Activated CD8-positive, alpha-beta memory T cell treated with anti-CD3 and anti-CD28 coated beads for 1 hour (primary cell): ENCODE data around the gene RANGAP1.

Experiments used
- DNase-seq, 2 donors: peaks; one replicate each; pipeline ENCODE4 v3.0.0-alpha.2; 2020; ENCODE audit warnings: low read depth in 1 of 2; ENCODE audit errors: extremely low read depth in 1 of 2

Gene RANGAP1

DNA sequence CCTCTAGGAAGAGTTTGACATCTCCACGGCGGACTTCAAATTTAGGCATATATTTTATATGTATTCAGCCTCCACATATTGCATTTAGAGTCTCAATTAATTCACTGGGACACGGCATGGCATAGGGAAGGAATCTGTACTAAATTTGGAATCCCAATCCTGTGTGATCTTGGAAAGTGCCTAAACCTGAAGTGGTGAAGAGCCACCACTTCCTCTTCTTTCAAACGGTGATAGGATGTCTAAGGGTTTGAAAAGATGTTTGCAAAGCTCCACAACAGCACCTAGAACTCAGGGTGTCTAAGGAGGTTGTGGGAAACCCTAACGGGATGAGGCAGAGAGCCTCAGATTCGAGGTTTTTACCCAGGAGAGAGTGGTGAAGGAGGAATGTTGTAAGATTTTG is 81.9 kb downstream of the RANGAP1 start:
- no peak for DNase-seq

GRCh38 chr22:41203118-41203517 is 82.9 kb downstream of the RANGAP1 start:
- no peak for DNase-seq

DNA sequence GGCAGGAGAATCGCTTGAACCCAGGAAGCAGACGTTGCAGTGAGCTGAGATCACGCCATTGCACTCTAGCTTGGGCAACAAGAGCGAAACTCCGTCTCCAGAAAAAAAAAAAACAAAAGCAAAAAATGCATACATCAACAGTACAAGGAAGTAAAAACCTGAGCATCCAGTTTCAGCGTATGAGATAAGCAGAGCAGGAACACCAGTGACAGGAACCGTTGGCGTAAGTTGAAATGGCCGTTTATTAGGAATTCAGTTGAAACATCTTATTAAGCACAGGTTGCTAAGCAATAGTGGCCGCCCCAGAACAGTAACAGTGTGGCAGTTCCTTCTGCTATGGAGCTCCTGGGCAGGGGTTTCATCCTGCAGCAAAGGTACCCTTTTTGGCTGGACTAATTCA is 84.8 kb downstream of the RANGAP1 start:
- no peak for DNase-seq

DNA sequence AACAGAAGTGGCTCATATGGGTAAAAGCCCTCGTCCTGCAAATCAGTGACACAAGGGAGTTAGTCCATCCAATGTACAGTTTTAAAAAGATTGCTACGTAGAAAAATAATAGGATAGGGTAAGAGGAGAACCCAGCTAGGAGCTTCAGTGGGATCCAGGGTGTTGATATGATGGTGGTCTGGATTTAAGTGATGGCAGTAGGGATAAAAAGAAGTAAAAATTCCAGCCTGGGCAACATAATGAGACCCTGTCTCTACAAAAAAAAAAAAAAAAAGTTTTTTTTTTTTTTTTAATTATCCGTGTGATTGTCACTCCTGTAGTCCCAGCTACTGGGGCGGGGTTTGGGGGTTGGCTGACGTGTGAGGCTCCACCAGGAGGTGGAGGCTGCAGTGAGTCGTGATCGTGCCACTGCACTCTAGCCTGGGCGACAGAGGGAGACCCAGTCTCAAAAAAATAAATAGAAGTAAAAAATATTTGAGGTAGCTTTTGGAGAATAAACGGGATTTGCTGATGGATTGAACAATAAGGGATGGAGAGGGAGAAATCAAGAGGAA is 87.9 kb downstream of the RANGAP1 start:
- DNase-seq, result peak in 1 of 2 donors; percentile 21

- DNase-seq, result peak; percentile 51 to 75
Observed at GRCh38 chr22:41197038-41197972, 88.7 kb downstream of the RANGAP1 start.
